Endothelial cell of umbilical vein (primary cell): ENCODE results near the gene TIGD4. TPM values are rescaled to one million over a fixed set of nuclear protein-coding genes. Genes with fewer than 3 reads are reported as not detected.

Source experiments
- BruUV-seq: library from RNA; stranded (reverse); fragments of 400-500 nt; replicated peaks from 2 replicates; lab custom pipeline; 2021; lab: Mats Ljungman, UMichigan
- CTCF ChIA-PET: fragments of 300-600, 350-600 bp; sonication (Branson Sonifier 250); formaldehyde crosslinking; loops from one replicate; lab custom pipeline; 2021; ENCODE audit warnings: antibody characterized with exemption, inconsistent platforms; lab: Charles Lee
- POLR2A ChIA-PET: fragments of 300-600, 350-600 bp; sonication (Branson Sonifier 250); formaldehyde crosslinking; loops from one replicate; lab custom pipeline; 2021; ENCODE audit warnings: antibody characterized with exemption, inconsistent platforms; lab: Charles Lee
- DNase-seq: peaks from one replicate; pipeline ENCODE4 v3.0.0-alpha.2; 2011; ENCODE audit warnings: low read depth, low spot score
- FAIRE-seq: peaks from 2 replicates; lab custom pipeline; 2011; peaks lifted over from hg19 to GRCh38; lab: Jason Lieb, UNC
- H2AFZ ChIP-seq: 2 replicates; pipeline ENCODE4 v1.6.0; 2012; ENCODE audit warnings: low read depth, low read length, control low read depth, inconsistent platforms
- H3K27ac ChIP-seq: 2 replicates; pipeline ENCODE4 v1.5.1; 2011; ENCODE audit warnings: low read depth, mild to moderate bottlenecking, control low read depth, low read length, moderate library complexity; ENCODE audit not compliant: insufficient read depth
- H3K27me3 ChIP-seq, 2 experiments: 2 replicates each; pipeline versions ENCODE4 v1.6.0 to v1.6.1; 2011; ENCODE audit warnings: low read length in 2 of 2, mixed read lengths in 1 of 2; ENCODE audit not compliant: control insufficient read depth in 2 of 2, insufficient read depth in 2 of 2
- H3K36me3 ChIP-seq, 2 experiments: 2 replicates in 1 of 2; 3 replicates in 1 of 2; pipeline ENCODE4 v1.5.1; 2011; ENCODE audit warnings: low read length in 2 of 2, mild to moderate bottlenecking in 1 of 2, moderate library complexity in 1 of 2; ENCODE audit not compliant: control insufficient read depth in 2 of 2, insufficient read depth in 2 of 2; ENCODE audit errors: extremely low read depth in 1 of 2
- H3K4me1 ChIP-seq: 3 replicates; pipeline ENCODE4 v1.5.1; 2011; ENCODE audit warnings: mild to moderate bottlenecking, low read length; ENCODE audit not compliant: control insufficient read depth, insufficient read depth; ENCODE audit errors: extremely low read depth
- H3K4me2 ChIP-seq: 2 replicates; pipeline ENCODE4 v1.6.1; 2011; ENCODE audit warnings: low read length, control low read depth, mixed read lengths; ENCODE audit not compliant: insufficient read depth
- H3K4me3 ChIP-seq, 3 experiments: fragments of 200-600 bp in 1 of 3; sonication (generic), shearing (Covaris generic) in 1 of 3; replicated peaks in 1 of 3; 2 replicates each; pipeline ENCODE4 v1.5.1; 2011 to 2016; ENCODE audit warnings: control low read depth in 3 of 3, low read length in 3 of 3, mild to moderate bottlenecking in 2 of 3, inconsistent platforms in 1 of 3, low read depth in 1 of 3, moderate library complexity in 1 of 3; ENCODE audit not compliant: insufficient read depth in 1 of 3
- H3K79me2 ChIP-seq: 2 replicates; pipeline ENCODE4 v1.6.0; 2012; ENCODE audit warnings: low read length, inconsistent platforms; ENCODE audit not compliant: control insufficient read depth, insufficient read depth
- H3K9ac ChIP-seq: replicated peaks from 2 replicates; pipeline ENCODE3; 2011; ENCODE audit warnings: low read length, control low read depth; ENCODE audit not compliant: insufficient read depth; ENCODE audit errors: extremely low read depth
- H3K9me1 ChIP-seq: replicated peaks from 3 replicates; pipeline ENCODE4 v1.6.0; 2011; ENCODE audit warnings: mild to moderate bottlenecking, low read length; ENCODE audit not compliant: control insufficient read depth, insufficient read depth; ENCODE audit errors: extremely low read depth
- H3K9me3 ChIP-seq: replicated peaks from 2 replicates; pipeline ENCODE4 v1.5.1; 2012; ENCODE audit warnings: low read length, inconsistent platforms; ENCODE audit not compliant: control insufficient read depth, insufficient read depth
- H4K20me1 ChIP-seq: replicated peaks from 2 replicates; pipeline ENCODE3; 2011; ENCODE audit warnings: mild to moderate bottlenecking, low read length; ENCODE audit not compliant: control insufficient read depth, insufficient read depth; ENCODE audit errors: extremely low read depth
- EZH2 ChIP-seq: IDR thresholded peaks from 2 replicates; pipeline ENCODE4 v1.6.1; 2012; ENCODE audit warnings: borderline replicate concordance, low read depth, mild to moderate bottlenecking, moderate library complexity, low read length, inconsistent platforms; ENCODE audit not compliant: severe bottlenecking
- FOS ChIP-seq: IDR thresholded peaks from 2 replicates; pipeline ENCODE4 v1.6.1; 2011; ENCODE audit warnings: mild to moderate bottlenecking, low read length, moderate library complexity, borderline replicate concordance; ENCODE audit not compliant: insufficient read depth
- GATA2 ChIP-seq: IDR thresholded peaks from 2 replicates; pipeline ENCODE4 v1.7.0; 2011; ENCODE audit warnings: low read depth, mild to moderate bottlenecking, moderate library complexity, mixed read lengths, low read length; ENCODE audit not compliant: insufficient read length, insufficient read depth
- JUN ChIP-seq: IDR thresholded peaks from 2 replicates; pipeline ENCODE4 v1.6.1; 2011; ENCODE audit warnings: borderline replicate concordance, low read depth; ENCODE audit not compliant: insufficient read length, insufficient read depth
- MYC ChIP-seq: IDR thresholded peaks from one replicate; pipeline ENCODE4 v1.6.1; 2011; ENCODE audit warnings: mild to moderate bottlenecking, low read depth, low read length
- POLR2A ChIP-seq: IDR thresholded peaks from 2 replicates; pipeline ENCODE4 v1.6.1; 2012; ENCODE audit warnings: low read depth, mild to moderate bottlenecking, control low read depth, low read length
- POLR2AphosphoS5 ChIP-seq: IDR thresholded peaks from 2 replicates; pipeline ENCODE4 v1.6.1; 2012; ENCODE audit warnings: low read depth, mild to moderate bottlenecking, control low read depth, low read length, moderate library complexity; ENCODE audit not compliant: insufficient read depth
- dilution Hi-C: fragments of 300-500 bp; cut with MboI; formaldehyde crosslinking; loops from one replicate; pipeline ENCODE4 v1.15.0; 2019; ENCODE audit warnings: low sequenced_read_pairs; ENCODE audit not compliant: extremely low pct_ligation_motif_present
- intact Hi-C: fragments of 100-400 bp; cut with micrococcal nuclease; formaldehyde crosslinking; loops from one replicate; pipeline ENCODE4 v1.10.0; 2022
- polyA plus RNA-seq, 4 experiments: library from polyadenylated mRNA; depleted of rRNA in 3 of 4; stranded (reverse) in 3 of 4; unstranded in 1 of 4; fragments of >200 nt; gene quantifications; 2 replicates each; pipeline versions ENCODE4 v1.2.1 to v1.2.3, GENCODE V29; 2011 to 2012; ENCODE audit warnings: missing spikeins in 1 of 4
- total RNA-seq: library from RNA; stranded (reverse); gene quantifications from 2 replicates; pipeline ENCODE4 v1.2.3, GENCODE V29; 2021
- TF ChIP-seq, protein P1 (sequence below): IDR thresholded peaks from 2 replicates; pipeline ENCODE4 v1.6.1; 2011; ENCODE audit not compliant: insufficient read depth, insufficient read length
- TF ChIP-seq, protein P2 (sequence below), 2 donors: IDR thresholded peaks; 1 replicate in 1 of 2; 2 replicates in 1 of 2; pipeline ENCODE4 v1.5.1; 2011; ENCODE audit warnings: low read length in 2 of 2, mild to moderate bottlenecking in 2 of 2, moderate library complexity in 2 of 2, control low read depth in 1 of 2, inconsistent platforms in 1 of 2, low read depth in 1 of 2; ENCODE audit not compliant: insufficient read depth in 1 of 2; ENCODE audit errors: extremely low read depth in 1 of 2

Gene TIGD4
- total and polyA plus RNA-seq, 2 donors (not counting 3 experiments of a cell fraction or from before 2014, with no cell fraction given): 0.03 to 0.18 TPM

DNA sequence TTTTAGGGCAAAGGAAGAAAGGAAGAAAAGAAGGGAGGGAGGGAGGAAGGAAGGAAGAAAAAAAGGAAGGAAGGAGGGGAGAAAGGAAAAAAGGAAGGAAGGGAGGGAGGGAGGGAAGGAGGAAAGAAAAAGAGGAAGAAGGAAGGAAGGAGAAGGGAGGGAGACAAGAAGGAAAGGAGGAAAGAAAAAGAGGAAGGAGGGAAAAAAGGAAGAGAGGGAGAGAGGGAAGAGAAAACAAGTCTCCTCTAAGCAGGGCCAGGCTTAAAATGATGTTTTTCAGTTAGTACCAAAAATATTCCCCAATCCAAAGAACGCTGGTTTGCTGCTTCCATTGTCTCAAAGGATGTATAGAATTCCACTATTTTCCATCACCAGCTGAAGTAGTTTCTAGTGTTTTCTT is 2.0 kb downstream of the TIGD4 start:
- FAIRE-seq (no peak), DNase-seq (no peak)
- Histone ChIP-seq H3K4me3 (no peak overlapping the region), H2AFZ (no peak overlapping the region), H3K4me2 (no peak overlapping the region), H3K27me3 (peaks cover 0 to 11% of the 10 kb centered on the region in 2 experiments), H4K20me1 (no peaks in the 10 kb centered on the region), H3K4me1 (peaks cover 20% of the 10 kb centered on the region), H3K36me3 (no peaks in the 10 kb centered on the region), H3K9me1 (no peaks in the 10 kb centered on the region), H3K79me2 (peaks cover 20% of the 10 kb centered on the region), H3K9me3 (no peaks in the 10 kb centered on the region), H3K27ac (no peak overlapping the region), H3K9ac (no peak overlapping the region)
- intact Hi-C loops: loop anchor here (5.0 kb wide), 1 partner anchor 185 kb away; no protein-coding TSS in a partner anchor
- ChIA-PET CTCF (interaction anchor here (0.9 kb wide), 1 partner anchor 323 kb away, joined by 3 read pairs; no protein-coding TSS in a partner anchor), POLR2A (no interaction called here)
- TF ChIP-seq JUN: no peak
- TF ChIP-seq, protein P1, sequence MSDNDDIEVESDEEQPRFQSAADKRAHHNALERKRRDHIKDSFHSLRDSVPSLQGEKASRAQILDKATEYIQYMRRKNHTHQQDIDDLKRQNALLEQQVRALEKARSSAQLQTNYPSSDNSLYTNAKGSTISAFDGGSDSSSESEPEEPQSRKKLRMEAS: no peak
- no peak for TF ChIP-seq MYC
- no peak for TF ChIP-seq GATA2
- TF ChIP-seq EZH2: no peak
- TF ChIP-seq, protein P2, sequence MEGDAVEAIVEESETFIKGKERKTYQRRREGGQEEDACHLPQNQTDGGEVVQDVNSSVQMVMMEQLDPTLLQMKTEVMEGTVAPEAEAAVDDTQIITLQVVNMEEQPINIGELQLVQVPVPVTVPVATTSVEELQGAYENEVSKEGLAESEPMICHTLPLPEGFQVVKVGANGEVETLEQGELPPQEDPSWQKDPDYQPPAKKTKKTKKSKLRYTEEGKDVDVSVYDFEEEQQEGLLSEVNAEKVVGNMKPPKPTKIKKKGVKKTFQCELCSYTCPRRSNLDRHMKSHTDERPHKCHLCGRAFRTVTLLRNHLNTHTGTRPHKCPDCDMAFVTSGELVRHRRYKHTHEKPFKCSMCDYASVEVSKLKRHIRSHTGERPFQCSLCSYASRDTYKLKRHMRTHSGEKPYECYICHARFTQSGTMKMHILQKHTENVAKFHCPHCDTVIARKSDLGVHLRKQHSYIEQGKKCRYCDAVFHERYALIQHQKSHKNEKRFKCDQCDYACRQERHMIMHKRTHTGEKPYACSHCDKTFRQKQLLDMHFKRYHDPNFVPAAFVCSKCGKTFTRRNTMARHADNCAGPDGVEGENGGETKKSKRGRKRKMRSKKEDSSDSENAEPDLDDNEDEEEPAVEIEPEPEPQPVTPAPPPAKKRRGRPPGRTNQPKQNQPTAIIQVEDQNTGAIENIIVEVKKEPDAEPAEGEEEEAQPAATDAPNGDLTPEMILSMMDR (IDR thresholded peaks at IDR 0.05; ENCODE audit: extremely low read depth in 1 of 2, insufficient read depth in 1 of 2, low read depth in 1 of 2, low read length in 2 of 2): no peak
- no peak for TF ChIP-seq POLR2AphosphoS5
- no peak for TF ChIP-seq POLR2A
- TF ChIP-seq FOS: no peak
- dilution Hi-C loops: no loop called here
- BruUV-seq: no TSS peak
